ENCODE data around the gene NT5DC3. TPM values are rescaled to one million over a fixed set of nuclear protein-coding genes. Genes with fewer than 3 reads are reported as not detected.

The NT5DC3 gene
- total and polyA plus RNA-seq, 2 donors (not counting 3 experiments of a cell fraction or from before 2014, with no cell fraction given) = 1.5 to 6.7 TPM

DNA sequence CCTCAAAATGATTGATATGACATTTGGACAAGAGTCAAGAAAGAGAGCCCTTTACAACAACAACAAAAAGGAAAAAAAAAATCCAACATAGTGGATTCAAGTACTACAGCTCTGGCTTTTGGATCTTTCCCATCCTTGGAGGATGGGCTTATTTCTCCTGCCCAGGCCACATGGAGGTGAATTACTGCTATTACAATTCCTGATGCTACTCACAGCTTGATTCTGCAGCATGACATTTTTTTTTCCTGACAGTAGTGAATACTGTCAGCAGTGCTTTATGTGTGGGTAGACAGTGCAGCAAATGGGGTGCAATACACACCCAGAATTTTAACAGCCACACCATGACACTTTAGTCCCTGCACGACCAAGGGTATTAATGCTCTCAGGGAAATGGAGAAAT is 46.7 kb upstream of the NT5DC3 start:
- Histone ChIP-seq H3K4me2 (ENCODE audit: insufficient read depth, low read length) (no peak overlapping the region), H3K9ac (replicated peaks; ENCODE audit: extremely low read depth, insufficient read depth, low read length) (no peak overlapping the region), H3K79me2 (ENCODE audit: control insufficient read depth, insufficient read depth, low read length) (no peaks in the 10 kb centered on the region), H3K9me1 (replicated peaks; ENCODE audit: control insufficient read depth, extremely low read depth, insufficient read depth, low read length) (no peaks in the 10 kb centered on the region), H2AFZ (ENCODE audit: low read depth, low read length) (no peak overlapping the region), H3K27me3 (ENCODE audit: control insufficient read depth in 2 of 2, insufficient read depth in 2 of 2, low read length in 2 of 2) (peaks cover 0 to 9% of the 10 kb centered on the region in 2 experiments), H4K20me1 (replicated peaks; ENCODE audit: control insufficient read depth, extremely low read depth, insufficient read depth, low read length) (no peaks in the 10 kb centered on the region), H3K36me3 (ENCODE audit: control insufficient read depth in 2 of 2, extremely low read depth in 1 of 2, insufficient read depth in 2 of 2, low read length in 2 of 2) (no peaks in the 10 kb centered on the region), H3K27ac (ENCODE audit: insufficient read depth, low read depth, low read length) (no peak overlapping the region), H3K4me3 (replicated peaks in 1 of 3; ENCODE audit: insufficient read depth in 1 of 3, low read depth in 1 of 3, low read length in 3 of 3) (no peak overlapping the region), H3K9me3 (replicated peaks; ENCODE audit: control insufficient read depth, insufficient read depth, low read length) (no peaks in the 10 kb centered on the region), H3K4me1 (ENCODE audit: control insufficient read depth, extremely low read depth, insufficient read depth, low read length) (no peaks in the 10 kb centered on the region)
- CTCF ChIA-PET = interaction anchor here (0.7 to 1.2 kb wide), 3 partner anchors 15 to 221 kb away, joined by 3 to 6 read pairs (median 4); no protein-coding TSS in a partner anchor
- FAIRE-seq (no peak), DNase-seq (ENCODE audit: low read depth, low spot score) (no peak)
- no TSS peak for BruUV-seq (replicated peaks)
- dilution Hi-C loops (cut with MboI; ENCODE audit: extremely low pct_ligation_motif_present, low sequenced_read_pairs) = no loop called here
- intact Hi-C loops (cut with micrococcal nuclease) = no loop called here
- TF ChIP-seq POLR2A (IDR thresholded peaks at IDR 0.05; ENCODE audit: low read depth, low read length) = no peak
- TF ChIP-seq CTCF (IDR thresholded peaks at IDR 0.05; ENCODE audit: extremely low read depth in 1 of 2, insufficient read depth in 1 of 2, low read depth in 1 of 2, low read length in 2 of 2) = no peak
- TF ChIP-seq MYC (IDR thresholded peaks at IDR 0.05; ENCODE audit: low read depth, low read length) = no peak
- TF ChIP-seq MAX (IDR thresholded peaks at IDR 0.05; ENCODE audit: insufficient read depth, insufficient read length) = no peak
- TF ChIP-seq EZH2 (IDR thresholded peaks at IDR 0.05; ENCODE audit: borderline replicate concordance, low read depth, low read length, severe bottlenecking) = no peak
- TF ChIP-seq GATA2 (IDR thresholded peaks at IDR 0.05; ENCODE audit: insufficient read depth, insufficient read length, low read depth, low read length) = no peak
- TF ChIP-seq POLR2AphosphoS5 (IDR thresholded peaks at IDR 0.05; ENCODE audit: insufficient read depth, low read depth, low read length) = no peak
- no peak for TF ChIP-seq FOS (IDR thresholded peaks at IDR 0.05; ENCODE audit: borderline replicate concordance, insufficient read depth, low read length)
- TF ChIP-seq JUN (IDR thresholded peaks at IDR 0.05; ENCODE audit: borderline replicate concordance, insufficient read depth, insufficient read length, low read depth) = no peak
- POLR2A ChIA-PET = no interaction called here

Measured in endothelial cell of umbilical vein (primary cell).